Measurements from ENCODE around the gene SYNE2.
"Not testable (repeated sequence)": the region's sequence is repeated elsewhere in the genome, so short reads cannot be mapped to it uniquely, and the experiment has no call there.

The SYNE2 gene

GRCh38 chr14:63860146-63860545 is 7.3 kb downstream of the SYNE2 start:
- Mint-ChIP-seq H3K27ac (peak overlapping the region in 1 of 2 donors; percentile 31), H3K9me3 (no peaks in the 10 kb centered on the region), H3K27me3 (no peaks in the 10 kb centered on the region), H3K4me1 (peaks cover 78% of the 10 kb centered on the region), H3K4me3 (peak overlapping the region in 1 of 2 donors; percentile 2)
- DNase-seq: no peak
- no peak for ATAC-seq

- Mint-ChIP-seq H3K9me3 (no peaks in the 10 kb centered on the region), H3K27me3 (no peaks in the 10 kb centered on the region), H3K27ac (no peak overlapping the region), H3K4me1 (peaks cover 74% of the 10 kb centered on the region), H3K4me3 (no peak overlapping the region)
- no peak for ATAC-seq
- no peak for DNase-seq
These were observed 9.4 kb downstream of the SYNE2 start for GRCh38 chr14:63862163-63862562.

GRCh38 chr14:63863004-63863403 is 10.2 kb downstream of the SYNE2 start:
- Mint-ChIP-seq H3K4me3 (no peak overlapping the region), H3K27me3 (no peaks in the 10 kb centered on the region), H3K27ac (peak overlapping the region; percentile 0 to 92), H3K9me3 (no peaks in the 10 kb centered on the region), H3K4me1 (peaks cover 74% of the 10 kb centered on the region)
- DNase-seq: no peak
- no peak for ATAC-seq

- Mint-ChIP-seq H3K4me1 (peaks cover 82% of the 10 kb centered on the region), H3K27ac (peak overlapping the region; percentile 100), H3K4me3 (peak overlapping the region; percentile 75 to 81)
- H3K27me3 Mint-ChIP-seq, H3K9me3 Mint-ChIP-seq: not testable (repeated sequence)
- ATAC-seq (peak; percentile 89), DNase-seq (peak in 1 of 2 donors; percentile 12)
These were observed 12.0 kb downstream of the SYNE2 start for GRCh38 chr14:63864775-63865174.

GRCh38 chr14:63867933-63868921 is 15.4 kb downstream of the SYNE2 start:
- H3K27me3 Mint-ChIP-seq: no peaks in the 10 kb centered on the region
- ATAC-seq (no peak), DNase-seq (no peak)
- H3K27ac Mint-ChIP-seq: peak overlapping the region in 1 of 2 donors; percentile 15
- no peaks in the 10 kb centered on the region for H3K9me3 Mint-ChIP-seq
- H3K4me3 Mint-ChIP-seq: peak overlapping the region; percentile 56 to 58
- H3K4me1 Mint-ChIP-seq: peaks cover 75% of the 10 kb centered on the region

- Mint-ChIP-seq H3K4me3 (peak overlapping the region; percentile 36 to 47), H3K4me1 (peaks cover 74% of the 10 kb centered on the region), H3K27ac (peak overlapping the region; percentile 1 to 2)
- not testable (repeated sequence) for DNase-seq, H3K9me3 Mint-ChIP-seq, H3K27me3 Mint-ChIP-seq
- peak; percentile 95 for ATAC-seq
These were observed 17.3 kb downstream of the SYNE2 start for GRCh38 chr14:63869940-63870752.

GRCh38 chr14:63870753-63871037 is 17.9 kb downstream of the SYNE2 start:
- not testable (repeated sequence) for DNase-seq, H3K27me3 Mint-ChIP-seq, ATAC-seq, H3K9me3 Mint-ChIP-seq, H3K27ac Mint-ChIP-seq
- H3K4me1 Mint-ChIP-seq: peaks cover 74% of the 10 kb centered on the region
- peak overlapping the region in 1 of 2 donors; percentile 47 for H3K4me3 Mint-ChIP-seq

- H3K27me3 Mint-ChIP-seq: no peaks in the 10 kb centered on the region
- DNase-seq: no peak
- no peak for ATAC-seq
- no peak overlapping the region for H3K4me3 Mint-ChIP-seq
- no peaks in the 10 kb centered on the region for H3K9me3 Mint-ChIP-seq
- peaks cover 62% of the 10 kb centered on the region for H3K4me1 Mint-ChIP-seq
- H3K27ac Mint-ChIP-seq: no peak overlapping the region
These were observed 21.4 kb downstream of the SYNE2 start for GRCh38 chr14:63874223-63874622.

GRCh38 chr14:63875311-63875710 is 22.5 kb downstream of the SYNE2 start:
- peaks cover 51% of the 10 kb centered on the region for H3K4me1 Mint-ChIP-seq
- no peaks in the 10 kb centered on the region for H3K9me3 Mint-ChIP-seq
- H3K27me3 Mint-ChIP-seq: no peaks in the 10 kb centered on the region
- ATAC-seq (no peak), DNase-seq (no peak)
- no peak overlapping the region for H3K4me3 Mint-ChIP-seq
- H3K27ac Mint-ChIP-seq: no peak overlapping the region

GRCh38 chr14:63877550-63877939 is 24.7 kb downstream of the SYNE2 start:
- no peaks in the 10 kb centered on the region for H3K9me3 Mint-ChIP-seq
- H3K27me3 Mint-ChIP-seq: no peaks in the 10 kb centered on the region
- ATAC-seq: no peak
- DNase-seq: no peak
- peaks cover 45% of the 10 kb centered on the region for H3K4me1 Mint-ChIP-seq
- no peak overlapping the region for H3K27ac Mint-ChIP-seq
- no peak overlapping the region for H3K4me3 Mint-ChIP-seq

GRCh38 chr14:63878052-63878451 is 25.2 kb downstream of the SYNE2 start:
- Mint-ChIP-seq H3K27ac (no peak overlapping the region), H3K4me1 (peaks cover 40% of the 10 kb centered on the region), H3K9me3 (no peaks in the 10 kb centered on the region), H3K4me3 (no peak overlapping the region), H3K27me3 (no peaks in the 10 kb centered on the region)
- DNase-seq (no peak), ATAC-seq (no peak)

- Mint-ChIP-seq H3K4me3 (no peak overlapping the region), H3K27ac (no peak overlapping the region), H3K9me3 (no peaks in the 10 kb centered on the region), H3K27me3 (no peaks in the 10 kb centered on the region), H3K4me1 (peaks cover 34% of the 10 kb centered on the region)
- DNase-seq (no peak), ATAC-seq (no peak)
These were observed 26.0 kb downstream of the SYNE2 start for GRCh38 chr14:63878792-63879191.

- Mint-ChIP-seq H3K4me3 (no peak overlapping the region), H3K4me1 (peaks cover 13% of the 10 kb centered on the region), H3K9me3 (no peaks in the 10 kb centered on the region), H3K27me3 (no peaks in the 10 kb centered on the region), H3K27ac (no peak overlapping the region)
- ATAC-seq (no peak), DNase-seq (no peak)
These were observed 29.1 kb downstream of the SYNE2 start for GRCh38 chr14:63881926-63882325.

GRCh38 chr14:63887899-63888298 is 35.1 kb downstream of the SYNE2 start:
- DNase-seq (no peak), ATAC-seq (no peak)
- Mint-ChIP-seq H3K27me3 (no peaks in the 10 kb centered on the region), H3K4me3 (no peak overlapping the region), H3K27ac (peak overlapping the region in 1 of 2 donors; percentile 59), H3K4me1 (peaks cover 23% of the 10 kb centered on the region), H3K9me3 (no peaks in the 10 kb centered on the region)

GRCh38 chr14:63890553-63890952 is 37.7 kb downstream of the SYNE2 start:
- no peak for ATAC-seq
- H3K9me3 Mint-ChIP-seq: no peaks in the 10 kb centered on the region
- no peak overlapping the region for H3K4me3 Mint-ChIP-seq
- no peak for DNase-seq
- H3K27me3 Mint-ChIP-seq: no peaks in the 10 kb centered on the region
- peaks cover 23% of the 10 kb centered on the region for H3K4me1 Mint-ChIP-seq
- peak overlapping the region in 1 of 2 donors; percentile 2 for H3K27ac Mint-ChIP-seq

Data from stimulated activated naive CD8-positive, alpha-beta T cell treated with anti-CD3 and anti-CD28 coated beads, Interleukin-15, amount 100 ng/mL, for 72 hours (primary cell).